HG03064 (cell line): Measurements from ENCODE around the gene AFG3L2.

Experiments
- ATAC-seq: cut with Tn5 transposase; IDR thresholded peaks from one replicate; pipeline ENCODE4 v1.9.1; 2021; ENCODE audit warnings: low read depth; ENCODE audit not compliant: unreplicated experiment

AFG3L2 gene

GRCh38 chr18:12366379-12366778 lies 10.6 kb downstream of the AFG3L2 start:
- ATAC-seq = no peak

- ATAC-seq = no peak
Observed at GRCh38 chr18:12362473-12363174, 14.4 kb downstream of the AFG3L2 start.

GRCh38 chr18:12361770-12362378 lies 15.2 kb downstream of the AFG3L2 start:
- ATAC-seq = no peak

- ATAC-seq = no peak
Observed at GRCh38 chr18:12359515-12359927, 17.5 kb downstream of the AFG3L2 start.

GRCh38 chr18:12352188-12352587 lies 24.8 kb downstream of the AFG3L2 start:
- no peak for ATAC-seq

GRCh38 chr18:12347895-12348294 lies 29.1 kb downstream of the AFG3L2 start:
- no peak for ATAC-seq

DNA sequence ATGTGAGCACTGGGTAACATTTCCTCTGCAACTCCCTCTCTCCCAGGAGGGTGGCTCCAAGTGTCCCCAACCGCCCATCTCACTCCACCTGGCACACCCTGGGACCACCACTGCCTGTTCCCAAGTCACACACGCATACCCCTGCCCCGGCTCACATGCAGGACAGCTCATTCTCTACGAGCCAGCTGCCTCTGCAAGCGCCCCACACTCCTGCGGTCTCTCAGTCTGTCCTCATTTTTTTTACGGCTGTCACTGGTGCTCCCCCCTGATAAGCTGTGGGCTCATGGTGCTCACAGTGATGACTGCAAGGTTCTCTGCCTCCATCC lies 30.8 kb downstream of the AFG3L2 start:
- ATAC-seq = no peak

- ATAC-seq = no peak
Observed at GRCh38 chr18:12345491-12346239, 31.4 kb downstream of the AFG3L2 start.

DNA sequence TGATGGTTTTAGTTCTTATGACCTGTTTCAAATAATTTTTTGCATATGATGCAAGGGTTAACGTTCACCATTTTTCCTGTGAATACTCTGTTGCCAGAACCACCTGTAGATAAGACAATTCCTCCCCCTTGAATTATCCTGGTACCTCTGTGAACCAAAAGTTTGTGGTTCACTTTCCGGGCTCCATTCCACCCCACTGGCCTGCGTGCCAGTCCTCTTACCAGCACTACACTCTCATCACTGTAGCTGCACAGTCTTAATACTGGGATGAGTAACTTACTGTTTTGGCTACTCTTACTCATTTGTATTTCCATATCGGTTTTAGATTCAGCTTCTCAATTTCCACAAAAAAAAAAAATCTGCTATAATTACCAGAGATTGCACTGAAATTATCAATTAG lies 34.4 kb downstream of the AFG3L2 start:
- ATAC-seq = no peak

DNA sequence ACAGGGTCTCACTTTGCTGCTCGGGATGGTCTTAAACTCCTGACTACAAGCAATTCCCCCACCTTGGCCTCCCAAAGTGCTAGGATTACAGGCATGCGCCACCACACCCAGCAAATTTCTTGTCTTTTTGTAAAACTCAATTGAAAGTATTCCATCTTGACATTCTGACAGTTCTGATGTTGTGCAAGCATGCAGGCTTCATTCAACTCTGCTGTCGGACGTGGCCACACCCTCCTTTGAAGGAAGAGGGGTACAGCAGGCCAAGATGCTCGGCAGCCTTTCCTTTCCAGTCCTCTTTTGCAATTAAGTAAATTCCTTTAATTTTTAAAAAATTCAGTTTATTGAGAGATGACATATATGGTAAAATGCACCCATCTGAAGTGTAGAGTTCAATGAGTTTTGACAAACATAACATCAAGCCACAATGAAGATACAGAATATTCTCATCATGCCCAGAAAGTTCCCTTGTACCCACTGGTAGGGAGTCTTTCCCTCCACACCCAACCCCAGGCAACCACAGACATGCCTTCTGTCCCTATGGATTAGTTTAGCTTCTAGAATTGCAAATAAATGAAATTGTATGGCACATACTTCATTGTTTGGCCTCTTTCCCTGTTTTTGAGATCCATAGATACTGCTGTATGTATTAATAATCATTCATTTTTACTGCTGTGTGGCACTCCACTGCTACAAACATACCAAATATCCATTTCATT lies 35.9 kb downstream of the AFG3L2 start:
- ATAC-seq = no peak

DNA sequence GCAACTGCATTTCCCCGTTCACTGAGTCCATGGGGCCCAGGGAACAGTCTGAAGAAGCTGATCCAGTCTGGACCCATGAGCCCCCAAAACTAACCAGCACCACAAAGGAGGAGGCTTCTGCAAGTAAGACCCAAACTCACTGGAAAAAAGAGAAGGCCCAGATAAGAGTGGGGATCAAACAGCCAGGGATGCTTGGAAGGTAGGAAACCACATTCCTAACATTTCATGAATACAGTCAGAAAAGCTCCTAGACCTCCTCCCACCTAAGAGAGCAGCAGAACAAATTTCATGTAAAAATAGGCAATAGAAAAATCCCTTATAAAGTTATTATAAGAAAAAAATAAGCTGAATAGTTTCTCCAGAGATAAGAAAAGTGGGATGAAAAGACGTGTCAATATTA lies 38.6 kb downstream of the AFG3L2 start:
- no peak for ATAC-seq

GRCh38 chr18:12336887-12337286 lies 40.1 kb downstream of the AFG3L2 start:
- ATAC-seq = no peak

- no peak for ATAC-seq
Observed at GRCh38 chr18:12336171-12336613, 40.8 kb downstream of the AFG3L2 start.

DNA sequence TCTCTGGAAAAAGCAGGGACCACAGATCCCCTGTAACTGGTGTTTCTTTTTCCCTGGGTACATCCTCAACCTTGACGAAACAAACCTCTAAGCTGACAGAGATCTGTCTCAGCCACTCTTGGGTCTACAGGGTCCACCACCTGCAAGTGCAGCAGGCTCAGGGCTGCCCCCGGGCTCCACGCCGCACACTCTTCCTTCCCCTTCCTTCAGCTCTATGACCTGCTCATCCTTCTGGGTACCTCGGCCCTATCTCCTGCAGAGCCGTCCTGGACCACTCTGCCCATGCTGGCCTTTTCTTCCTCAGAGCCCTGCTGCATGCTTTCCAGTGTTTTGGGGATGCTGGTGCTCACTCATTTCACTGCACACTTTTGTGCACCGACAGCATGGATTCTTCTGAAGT lies 41.5 kb downstream of the AFG3L2 start:
- no peak for ATAC-seq

GRCh38 chr18:12334863-12335262 lies 42.2 kb downstream of the AFG3L2 start:
- no peak for ATAC-seq

- no peak for ATAC-seq
Observed at GRCh38 chr18:12334366-12334808, 42.6 kb downstream of the AFG3L2 start.

DNA sequence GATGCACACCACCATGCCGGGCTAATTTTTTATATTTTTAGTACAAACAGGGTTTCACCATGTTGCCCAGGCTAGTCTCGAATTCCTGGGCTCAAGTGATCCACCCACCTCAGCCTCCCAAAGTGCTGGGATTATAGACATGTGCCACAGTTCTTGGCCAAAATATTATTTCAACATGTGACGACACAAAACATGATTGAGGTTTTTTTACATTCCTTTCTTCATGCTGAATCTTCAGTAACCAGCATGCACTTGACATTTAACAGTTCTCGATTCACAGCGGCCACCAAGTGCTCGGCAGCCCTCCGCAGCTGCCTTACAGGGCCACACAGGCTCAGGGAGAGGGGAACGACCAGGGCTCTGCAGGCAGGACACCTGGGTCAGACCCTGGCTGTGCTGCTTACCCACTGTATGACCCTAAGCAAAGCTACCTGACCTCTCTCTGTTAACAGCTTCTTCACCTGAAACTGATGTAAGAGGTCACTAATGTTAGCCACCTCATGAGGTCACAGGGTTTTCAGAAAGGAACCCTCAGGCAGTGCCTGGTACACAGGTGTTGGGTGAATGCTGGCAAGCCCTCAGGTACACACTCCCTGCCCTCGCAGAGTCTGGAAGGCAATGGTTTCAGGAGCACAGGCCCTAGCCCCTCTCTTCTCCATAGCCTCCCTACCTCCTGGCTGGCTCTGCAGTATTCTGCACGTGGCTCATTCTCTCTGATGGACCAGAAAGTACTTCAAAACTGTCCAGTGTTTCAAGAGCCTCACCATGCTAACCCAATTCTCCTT lies 43.3 kb downstream of the AFG3L2 start:
- no peak for ATAC-seq

DNA sequence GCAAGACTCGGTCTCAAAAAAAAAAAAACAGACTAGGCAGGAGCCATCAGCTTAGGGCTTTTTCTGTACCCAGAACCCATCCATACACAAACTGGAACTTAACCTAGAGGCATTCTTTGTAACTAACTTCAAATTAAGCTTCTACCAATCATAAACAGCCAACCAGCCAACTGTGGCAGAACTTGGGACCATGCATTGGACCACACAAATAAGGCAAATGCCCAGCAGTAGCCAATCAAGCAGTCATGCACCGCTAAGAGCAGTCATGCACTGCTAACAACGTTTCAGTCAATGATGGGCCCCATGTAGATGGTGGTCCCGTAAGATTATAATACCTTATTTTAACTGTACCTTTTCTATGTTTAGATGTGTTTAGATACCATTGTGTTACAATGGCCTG lies 46.3 kb downstream of the AFG3L2 start:
- no peak for ATAC-seq

- ATAC-seq = no peak
Observed at GRCh38 chr18:12329125-12329698, 47.8 kb downstream of the AFG3L2 start.
